Neural cell (in vitro differentiated cells): Measurements from ENCODE around the gene TXLNA.

Source experiments
- CTCF ChIP-seq: fragments of 450-650 bp; IDR thresholded peaks from 2 replicates; pipeline ENCODE4 v1.5.1; 2014; ENCODE audit warnings: antibody characterized with exemption, mild to moderate bottlenecking, moderate library complexity; ENCODE audit not compliant: poor library complexity, severe bottlenecking
- EP300 ChIP-seq: fragments of 450-650 bp; conservative IDR thresholded peaks from 2 replicates; pipeline ENCODE4 v1.6.1; 2014; ENCODE audit warnings: antibody characterized with exemption, mild to moderate bottlenecking, moderate library complexity; ENCODE audit not compliant: poor library complexity, severe bottlenecking
- POLR2AphosphoS5 ChIP-seq: IDR thresholded peaks from 2 replicates; pipeline ENCODE4 v1.6.1; 2012
- TAF1 ChIP-seq: IDR thresholded peaks from 2 replicates; pipeline ENCODE4 v1.6.1; 2012; ENCODE audit warnings: low read depth

DNA sequence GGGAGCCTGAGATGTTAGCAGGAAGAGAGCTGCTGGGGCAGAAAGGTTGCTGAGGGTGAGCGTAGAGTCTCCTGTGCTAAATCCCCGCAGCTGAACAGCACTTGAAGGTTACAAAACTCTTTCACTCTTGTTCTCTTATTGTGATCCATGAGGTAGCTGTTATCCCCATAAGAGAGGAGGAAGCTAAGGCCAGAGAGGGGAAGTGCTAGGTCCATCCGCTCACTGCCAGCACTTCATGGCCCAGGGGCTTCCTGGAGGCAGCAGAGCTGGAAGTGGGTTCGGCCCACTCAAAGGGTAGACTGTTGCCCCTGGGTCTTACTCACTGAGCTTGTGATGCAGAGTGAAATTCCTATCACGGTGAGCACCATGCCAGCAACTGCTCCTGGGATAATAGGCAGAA is 37.1 kb downstream of the TXLNA start:
- TF ChIP-seq CTCF (no peak), POLR2AphosphoS5 (no peak), EP300 (no peak), TAF1 (no peak)
